HUES48 (cell line): ENCODE results near the gene DEGS2.

Experiments
- H3K27ac ChIP-seq: one replicate; pipeline ENCODE4 v1.7.0; 2013; ENCODE audit warnings: low read depth, low read length, inconsistent platforms
- H3K27me3 ChIP-seq: 2 replicates; pipeline ENCODE4 v1.6.1; 2013; ENCODE audit warnings: mild to moderate bottlenecking, low read length; ENCODE audit not compliant: control insufficient read depth, insufficient read depth
- H3K36me3 ChIP-seq: 2 replicates; pipeline ENCODE4 v1.6.1; 2013; ENCODE audit warnings: low read length; ENCODE audit not compliant: control insufficient read depth, insufficient read depth
- H3K4me1 ChIP-seq: 2 replicates; pipeline ENCODE4 v1.6.1; 2013; ENCODE audit warnings: mild to moderate bottlenecking, low read length; ENCODE audit not compliant: control insufficient read depth, insufficient read depth
- H3K4me3 ChIP-seq: 2 replicates; pipeline ENCODE4 v1.5.1; 2013; ENCODE audit warnings: mild to moderate bottlenecking, low read depth, low read length
- H3K9ac ChIP-seq: 2 replicates; pipeline ENCODE4 v1.6.1; 2013; ENCODE audit warnings: mild to moderate bottlenecking, low read depth, low read length, moderate library complexity
- H3K9me3 ChIP-seq: 2 replicates; pipeline ENCODE4 v1.6.1; 2013; ENCODE audit warnings: low read length; ENCODE audit not compliant: control insufficient read depth, insufficient read depth

DEGS2 gene

GRCh38 chr14:100129161-100129589, 30.3 kb downstream of the DEGS2 start:
- Histone ChIP-seq H3K27ac (no peak overlapping the region), H3K9ac (no peak overlapping the region)

DNA sequence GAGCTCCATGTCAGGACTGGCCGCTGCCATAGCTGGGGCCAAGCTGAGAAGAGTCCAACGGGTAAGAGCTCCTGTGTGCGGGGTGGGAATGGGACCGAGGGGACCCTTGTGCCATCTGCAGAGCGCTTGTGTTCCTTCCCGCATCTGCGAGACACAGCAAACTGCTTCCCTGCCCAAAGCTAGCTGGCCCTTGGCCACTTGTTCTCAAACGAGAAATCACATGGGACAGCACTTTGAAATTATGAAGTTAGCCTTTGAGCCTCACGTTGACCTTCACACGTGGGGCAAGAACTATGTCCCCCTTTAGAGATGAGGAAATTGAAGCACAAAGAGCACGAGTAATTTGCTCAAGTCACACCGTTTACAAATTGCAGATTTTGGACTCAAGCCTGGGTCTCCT, 30.8 kb downstream of the DEGS2 start:
- Histone ChIP-seq H3K4me3 (no peak overlapping the region), H3K27ac (no peak overlapping the region), H3K9me3 (no peaks in the 10 kb centered on the region), H3K27me3 (no peaks in the 10 kb centered on the region), H3K36me3 (peaks cover 21% of the 10 kb centered on the region), H3K4me1 (peaks cover 9% of the 10 kb centered on the region; the same call in 1 of the 2 replicates), H3K9ac (no peak overlapping the region)

More at GRCh38 chr14:100129161-100129589, 30.3 kb downstream of the DEGS2 start:
- H3K36me3 ChIP-seq, result peaks cover 22% of the 10 kb centered on the region
- H3K4me1 ChIP-seq, result peaks cover 9% of the 10 kb centered on the region; the same call in 1 of the 2 replicates
- no peak overlapping the region for H3K4me3 ChIP-seq
- H3K9me3 ChIP-seq, result no peaks in the 10 kb centered on the region
- H3K27me3 ChIP-seq, result no peaks in the 10 kb centered on the region

GRCh38 chr14:100127853-100128455, 31.5 kb downstream of the DEGS2 start:
- H3K36me3 ChIP-seq, result peaks cover 21% of the 10 kb centered on the region
- no peak overlapping the region for H3K9ac ChIP-seq
- no peak overlapping the region for H3K4me3 ChIP-seq
- no peaks in the 10 kb centered on the region for H3K9me3 ChIP-seq
- peaks cover 9% of the 10 kb centered on the region; the same call in 1 of the 2 replicates for H3K4me1 ChIP-seq
- no peaks in the 10 kb centered on the region for H3K27me3 ChIP-seq
- no peak overlapping the region for H3K27ac ChIP-seq

GRCh38 chr14:100126401-100126800, 33.0 kb downstream of the DEGS2 start:
- peaks cover 21% of the 10 kb centered on the region for H3K36me3 ChIP-seq

GRCh38 chr14:100124551-100125088, 34.8 kb downstream of the DEGS2 start:
- no peak overlapping the region for H3K9ac ChIP-seq
- H3K27ac ChIP-seq, result no peak overlapping the region
- H3K9me3 ChIP-seq, result no peaks in the 10 kb centered on the region
- no peaks in the 10 kb centered on the region for H3K4me1 ChIP-seq
- no peaks in the 10 kb centered on the region for H3K27me3 ChIP-seq
- peaks cover 15% of the 10 kb centered on the region for H3K36me3 ChIP-seq
- no peak overlapping the region for H3K4me3 ChIP-seq

More at GRCh38 chr14:100126401-100126800, 33.0 kb downstream of the DEGS2 start:
- H3K27me3 ChIP-seq, result no peaks in the 10 kb centered on the region
- H3K4me1 ChIP-seq, result peaks cover 7% of the 10 kb centered on the region; the same call in 1 of the 2 replicates
- no peak overlapping the region for H3K27ac ChIP-seq
- H3K9me3 ChIP-seq, result no peaks in the 10 kb centered on the region
- no peak overlapping the region for H3K9ac ChIP-seq
- H3K4me3 ChIP-seq, result no peak overlapping the region

DNA sequence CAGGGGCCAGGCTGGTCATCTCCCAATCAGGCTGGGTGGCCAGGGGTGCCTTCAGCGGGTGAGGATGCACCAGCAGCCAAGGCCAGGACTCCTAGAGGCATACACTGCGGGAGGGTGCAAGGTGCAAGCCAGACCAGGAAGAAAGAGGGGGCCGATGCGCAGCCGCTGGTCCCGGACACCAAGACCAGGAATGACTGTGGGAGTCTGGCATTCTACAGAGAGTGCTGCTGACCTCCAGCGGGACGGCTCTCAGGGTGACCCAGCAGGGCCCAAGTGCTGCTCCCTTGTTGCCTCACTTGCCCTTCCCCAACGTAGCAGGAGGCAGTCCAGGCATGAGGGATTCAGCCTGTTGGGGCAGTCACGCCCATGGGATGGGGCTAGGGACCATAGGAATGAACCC, 35.8 kb downstream of the DEGS2 start:
- Histone ChIP-seq H3K36me3 (peaks cover 10% of the 10 kb centered on the region), H3K27ac (no peak overlapping the region)

GRCh38 chr14:100122481-100123223, 36.8 kb downstream of the DEGS2 start:
- H3K9ac ChIP-seq, result no peak overlapping the region
- H3K4me3 ChIP-seq, result no peak overlapping the region
- no peak overlapping the region for H3K27ac ChIP-seq
- H3K9me3 ChIP-seq, result no peaks in the 10 kb centered on the region
- no peaks in the 10 kb centered on the region for H3K27me3 ChIP-seq
- H3K36me3 ChIP-seq, result peaks cover 10% of the 10 kb centered on the region
- no peaks in the 10 kb centered on the region for H3K4me1 ChIP-seq

More for the DNA sequence above, 35.8 kb downstream of the DEGS2 start:
- no peak overlapping the region for H3K9ac ChIP-seq
- H3K4me3 ChIP-seq, result no peak overlapping the region
- no peaks in the 10 kb centered on the region for H3K9me3 ChIP-seq
- no peaks in the 10 kb centered on the region for H3K27me3 ChIP-seq
- no peaks in the 10 kb centered on the region for H3K4me1 ChIP-seq

- H3K9me3 ChIP-seq, result no peaks in the 10 kb centered on the region
These were observed 37.6 kb downstream of the DEGS2 start for GRCh38 chr14:100121643-100122480.

GRCh38 chr14:100120522-100121269, 38.7 kb downstream of the DEGS2 start:
- Histone ChIP-seq H3K4me3 (no peak overlapping the region), H3K4me1 (no peaks in the 10 kb centered on the region), H3K27ac (no peak overlapping the region), H3K27me3 (no peaks in the 10 kb centered on the region), H3K9me3 (no peaks in the 10 kb centered on the region), H3K9ac (no peak overlapping the region), H3K36me3 (peaks cover 10% of the 10 kb centered on the region)

More at GRCh38 chr14:100121643-100122480, 37.6 kb downstream of the DEGS2 start:
- Histone ChIP-seq H3K27me3 (no peaks in the 10 kb centered on the region), H3K36me3 (peaks cover 10% of the 10 kb centered on the region), H3K4me3 (no peak overlapping the region), H3K9ac (no peak overlapping the region), H3K4me1 (no peaks in the 10 kb centered on the region), H3K27ac (no peak overlapping the region)

GRCh38 chr14:100119251-100119650, 40.2 kb downstream of the DEGS2 start:
- no peak overlapping the region for H3K9ac ChIP-seq
- no peak overlapping the region for H3K4me3 ChIP-seq
- peaks cover 5% of the 10 kb centered on the region; the same call in 1 of the 2 replicates for H3K4me1 ChIP-seq
- no peak overlapping the region for H3K27ac ChIP-seq
- H3K36me3 ChIP-seq, result peaks cover 2% of the 10 kb centered on the region
- no peaks in the 10 kb centered on the region for H3K9me3 ChIP-seq
- H3K27me3 ChIP-seq, result no peaks in the 10 kb centered on the region
